Measurements from ENCODE around the gene VIP. TPM values are rescaled to one million over a fixed set of nuclear protein-coding genes. Genes with fewer than 3 reads are reported as not detected.

VIP gene
- total RNA-seq: 0.77 TPM

GRCh38 chr6:152750694-152751093 lies at the start of gene VIP:
Gene VIP, plus strand, starts transcription at chr6:152750797. Its CDS starts 1,381 bp downstream, at chr6:152752178.

Other genes starting within 250 kb of the VIP start
- gene SYNE1, start 113.4 kb upstream of the VIP start, total RNA-seq: 270 TPM
- gene MYCT1, start 52.9 kb upstream of the VIP start, total RNA-seq: 21.2 TPM
- 15.3 TPM for gene FBXO5, start 232.2 kb downstream of the VIP start, total RNA-seq